ENCODE measurements around the gene DDRGK1. TPM values are rescaled to one million over a fixed set of nuclear protein-coding genes. Genes with fewer than 3 reads are reported as not detected.
"Not testable (repeated sequence)": the region's sequence is repeated elsewhere in the genome, so short reads cannot be mapped to it uniquely, and the experiment has no call there.

The DDRGK1 gene
- total RNA-seq, 1 experiment from 2014 or later, result 72.0 TPM

- Histone ChIP-seq H3K4me1 (ENCODE audit: insufficient read depth, low read length, poor library complexity, severe bottlenecking) (no peaks in the 10 kb centered on the region), H3K36me3 (ENCODE audit: insufficient read depth, low read length, poor library complexity, severe bottlenecking) (peaks cover 13% of the 10 kb centered on the region), H3K27ac (ENCODE audit: low read depth, low read length, poor library complexity, severe bottlenecking) (no peak overlapping the region), H3K4me3 (ENCODE audit: low read depth, low read length, poor library complexity, severe bottlenecking) (no peak overlapping the region), H3K27me3 (replicated peaks; ENCODE audit: insufficient read depth, low read depth, low read length, poor library complexity) (no peaks in the 10 kb centered on the region), H3K9me3 (ENCODE audit: low read depth, low read length, poor library complexity, severe bottlenecking) (no peaks in the 10 kb centered on the region)
- intact Hi-C loops (cut with micrococcal nuclease; ENCODE audit: unreplicated experiment), result no loop called here
- ChIA-PET CTCF (interaction anchor here (0.5 kb wide), 1 partner anchor 63 kb away, joined by 13 read pairs; the partner anchor contains the start of genes FASTKD5 and UBOX5), POLR2A (ENCODE audit: low non-redundant PET) (no interaction called here)
- DNase-seq (ENCODE audit: low spot score), result no peak
- TF ChIP-seq EZH2 (IDR thresholded peaks at IDR 0.05; ENCODE audit: borderline replicate concordance, low read depth, low read length, poor library complexity, severe bottlenecking) (no peak), CTCF (conservative IDR thresholded peaks at IDR 0.05; ENCODE audit: low read depth, low read length) (no peak)
- no TSS peak for BruUV-seq (replicated peaks)
Observed at GRCh38 chr20:3222635-3223600, 18.4 kb upstream of the DDRGK1 start.

GRCh38 chr20:3221398-3222226 is 17.1 kb upstream of the DDRGK1 start:
- CTCF ChIA-PET, result no interaction called here
- POLR2A ChIA-PET (ENCODE audit: low non-redundant PET), result no interaction called here
- BruUV-seq (replicated peaks), result no TSS peak
- Histone ChIP-seq H3K9me3 (ENCODE audit: low read depth, low read length, poor library complexity, severe bottlenecking) (no peaks in the 10 kb centered on the region), H3K27me3 (replicated peaks; ENCODE audit: insufficient read depth, low read depth, low read length, poor library complexity) (no peaks in the 10 kb centered on the region), H3K36me3 (ENCODE audit: insufficient read depth, low read length, poor library complexity, severe bottlenecking) (peaks cover 18% of the 10 kb centered on the region), H3K27ac (ENCODE audit: low read depth, low read length, poor library complexity, severe bottlenecking) (no peak overlapping the region), H3K4me1 (ENCODE audit: insufficient read depth, low read length, poor library complexity, severe bottlenecking) (no peaks in the 10 kb centered on the region), H3K4me3 (ENCODE audit: low read depth, low read length, poor library complexity, severe bottlenecking) (no peak overlapping the region)
- no peak for DNase-seq (ENCODE audit: low spot score)
- intact Hi-C loops (cut with micrococcal nuclease; ENCODE audit: unreplicated experiment), result no loop called here
- TF ChIP-seq EZH2 (IDR thresholded peaks at IDR 0.05; ENCODE audit: borderline replicate concordance, low read depth, low read length, poor library complexity, severe bottlenecking), result no peak
- no peak for TF ChIP-seq CTCF (conservative IDR thresholded peaks at IDR 0.05; ENCODE audit: low read depth, low read length)

- no peaks in the 10 kb centered on the region for H3K4me1 ChIP-seq (ENCODE audit: insufficient read depth, low read length, poor library complexity, severe bottlenecking)
- no peak for TF ChIP-seq EZH2 (IDR thresholded peaks at IDR 0.05; ENCODE audit: borderline replicate concordance, low read depth, low read length, poor library complexity, severe bottlenecking)
- peak; percentile 95 for TF ChIP-seq CTCF (conservative IDR thresholded peaks at IDR 0.05; ENCODE audit: low read depth, low read length)
- ChIA-PET POLR2A (ENCODE audit: low non-redundant PET) (no interaction called here), CTCF (interaction anchor here (0.6 to 0.7 kb wide), 4 partner anchors 38 to 748 kb away, joined by 3 to 13 read pairs (median 6); partner anchors contain the start of gene SNRPB)
- H3K27ac ChIP-seq (ENCODE audit: low read depth, low read length, poor library complexity, severe bottlenecking), result no peak overlapping the region
- DNase-seq (ENCODE audit: low spot score), result peak; percentile 73
- no peaks in the 10 kb centered on the region for H3K9me3 ChIP-seq (ENCODE audit: low read depth, low read length, poor library complexity, severe bottlenecking)
- peaks cover 31% of the 10 kb centered on the region for H3K36me3 ChIP-seq (ENCODE audit: insufficient read depth, low read length, poor library complexity, severe bottlenecking)
- no peaks in the 10 kb centered on the region for H3K27me3 ChIP-seq (replicated peaks; ENCODE audit: insufficient read depth, low read depth, low read length, poor library complexity)
- no TSS peak for BruUV-seq (replicated peaks)
- intact Hi-C loops (cut with micrococcal nuclease; ENCODE audit: unreplicated experiment), result loop anchor here (2.0 to 5.0 kb wide), 2 partner anchors 98 to 494 kb away; partner anchors contain the start of gene SIGLEC1
- no peak overlapping the region for H3K4me3 ChIP-seq (ENCODE audit: low read depth, low read length, poor library complexity, severe bottlenecking)
Observed at GRCh38 chr20:3218307-3218988, 14.0 kb upstream of the DDRGK1 start.

GRCh38 chr20:3215359-3215917 is 11.0 kb upstream of the DDRGK1 start:
- H3K27ac ChIP-seq (ENCODE audit: low read depth, low read length, poor library complexity, severe bottlenecking); CTCF ChIA-PET; H3K9me3 ChIP-seq (ENCODE audit: low read depth, low read length, poor library complexity, severe bottlenecking); H3K4me1 ChIP-seq (ENCODE audit: insufficient read depth, low read length, poor library complexity, severe bottlenecking); H3K4me3 ChIP-seq (ENCODE audit: low read depth, low read length, poor library complexity, severe bottlenecking); H3K27me3 ChIP-seq (replicated peaks; ENCODE audit: insufficient read depth, low read depth, low read length, poor library complexity); POLR2A ChIA-PET (ENCODE audit: low non-redundant PET); BruUV-seq (replicated peaks); DNase-seq (ENCODE audit: low spot score): not testable (repeated sequence)
- intact Hi-C loops (cut with micrococcal nuclease; ENCODE audit: unreplicated experiment), result loop anchor here (5.0 kb wide), 1 partner anchor 497 kb away; the partner anchor contains the start of gene SIGLEC1
- H3K36me3 ChIP-seq (ENCODE audit: insufficient read depth, low read length, poor library complexity, severe bottlenecking), result peaks cover 22% of the 10 kb centered on the region
